ENCODE data around the gene CDK5RAP2.

Gene CDK5RAP2

DNA sequence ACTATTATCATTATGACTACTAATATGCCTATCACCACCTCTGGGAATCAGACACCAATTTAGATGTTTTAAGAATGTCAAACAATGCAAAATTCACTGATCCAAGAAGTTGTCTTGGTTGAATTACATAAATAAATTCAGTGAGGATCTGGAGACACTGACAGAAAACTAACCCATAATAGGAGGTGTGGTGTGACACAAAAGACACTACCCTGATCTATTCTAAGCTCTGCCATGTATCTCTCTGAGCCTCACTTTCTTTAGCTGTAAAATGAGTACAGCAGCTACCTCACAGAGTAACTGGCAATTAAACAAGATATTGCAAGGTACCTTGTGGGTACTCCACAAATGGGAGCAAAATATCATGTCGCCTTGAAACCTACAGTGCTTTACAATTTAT lies 7.5 kb downstream of the CDK5RAP2 start:
- Histone ChIP-seq H3K27ac (ENCODE audit: extremely low read depth, low read depth, low read length) (no peak overlapping the region), H3K4me1 (ENCODE audit: control insufficient read depth, insufficient read depth, low read length) (peaks cover 6% of the 10 kb centered on the region), H3K4me3 (ENCODE audit: low read depth, low read length) (no peak overlapping the region), H3K36me3 (ENCODE audit: control insufficient read depth in 2 of 2, insufficient read depth in 1 of 2, low read length in 2 of 2) (peaks cover 17 to 48% of the 10 kb centered on the region in 2 experiments), H3K9me3 (ENCODE audit: control insufficient read depth, insufficient read depth, low read depth, low read length) (no peaks in the 10 kb centered on the region)
- CTCF ChIA-PET: interaction anchor here (1.5 to 1.6 kb wide), 2 partner anchors 9 to 95 kb away, joined by 4 to 5 read pairs; no protein-coding TSS in a partner anchor
- POLR2A ChIA-PET: no interaction called here
- TF ChIP-seq, protein P1, sequence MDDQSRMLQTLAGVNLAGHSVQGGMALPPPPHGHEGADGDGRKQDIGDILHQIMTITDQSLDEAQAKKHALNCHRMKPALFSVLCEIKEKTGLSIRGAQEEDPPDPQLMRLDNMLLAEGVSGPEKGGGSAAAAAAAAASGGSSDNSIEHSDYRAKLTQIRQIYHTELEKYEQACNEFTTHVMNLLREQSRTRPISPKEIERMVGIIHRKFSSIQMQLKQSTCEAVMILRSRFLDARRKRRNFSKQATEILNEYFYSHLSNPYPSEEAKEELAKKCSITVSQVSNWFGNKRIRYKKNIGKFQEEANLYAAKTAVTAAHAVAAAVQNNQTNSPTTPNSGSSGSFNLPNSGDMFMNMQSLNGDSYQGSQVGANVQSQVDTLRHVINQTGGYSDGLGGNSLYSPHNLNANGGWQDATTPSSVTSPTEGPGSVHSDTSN (CRISPR knock-in tag; IDR thresholded peaks at IDR 0.05): no peak
- TF ChIP-seq ZNF266 (tag by site-specific recombination; IDR thresholded peaks at IDR 0.05; ENCODE audit: low read depth) (no peak), KLF16 (tag by site-specific recombination; IDR thresholded peaks at IDR 0.05) (no peak), ZNF514 (tag by site-specific recombination; IDR thresholded peaks at IDR 0.05) (no peak), ZNF341 (tag by site-specific recombination; IDR thresholded peaks at IDR 0.05; ENCODE audit: low read depth) (no peak), SALL2 (tag by site-specific recombination; IDR thresholded peaks at IDR 0.05; ENCODE audit: borderline replicate concordance) (no peak), WT1 (tag by site-specific recombination; IDR thresholded peaks at IDR 0.05) (no peak), ZNF184 (tag by site-specific recombination; IDR thresholded peaks at IDR 0.05) (no peak), ZNF677 (tag by site-specific recombination; IDR thresholded peaks at IDR 0.05) (no peak), ZNF664 (tag by site-specific recombination; IDR thresholded peaks at IDR 0.05) (no peak), ZNF221 (tag by site-specific recombination; IDR thresholded peaks at IDR 0.05; ENCODE audit: borderline replicate concordance) (no peak), ZNF560 (tag by site-specific recombination; IDR thresholded peaks at IDR 0.05; ENCODE audit: borderline replicate concordance) (no peak), ZNF37A (tag by site-specific recombination; IDR thresholded peaks at IDR 0.05) (no peak), ZNF394 (tag by site-specific recombination; IDR thresholded peaks at IDR 0.05; ENCODE audit: borderline replicate concordance) (no peak), ZNF791 (tag by site-specific recombination; IDR thresholded peaks at IDR 0.05) (no peak), GLI4 (tag by site-specific recombination; IDR thresholded peaks at IDR 0.05) (no peak)
- TF ChIP-seq, protein P2, sequence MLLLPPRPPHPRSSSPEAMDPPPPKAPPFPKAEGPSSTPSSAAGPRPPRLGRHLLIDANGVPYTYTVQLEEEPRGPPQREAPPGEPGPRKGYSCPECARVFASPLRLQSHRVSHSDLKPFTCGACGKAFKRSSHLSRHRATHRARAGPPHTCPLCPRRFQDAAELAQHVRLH (tag by site-specific recombination; IDR thresholded peaks at IDR 0.05): no peak

DNA sequence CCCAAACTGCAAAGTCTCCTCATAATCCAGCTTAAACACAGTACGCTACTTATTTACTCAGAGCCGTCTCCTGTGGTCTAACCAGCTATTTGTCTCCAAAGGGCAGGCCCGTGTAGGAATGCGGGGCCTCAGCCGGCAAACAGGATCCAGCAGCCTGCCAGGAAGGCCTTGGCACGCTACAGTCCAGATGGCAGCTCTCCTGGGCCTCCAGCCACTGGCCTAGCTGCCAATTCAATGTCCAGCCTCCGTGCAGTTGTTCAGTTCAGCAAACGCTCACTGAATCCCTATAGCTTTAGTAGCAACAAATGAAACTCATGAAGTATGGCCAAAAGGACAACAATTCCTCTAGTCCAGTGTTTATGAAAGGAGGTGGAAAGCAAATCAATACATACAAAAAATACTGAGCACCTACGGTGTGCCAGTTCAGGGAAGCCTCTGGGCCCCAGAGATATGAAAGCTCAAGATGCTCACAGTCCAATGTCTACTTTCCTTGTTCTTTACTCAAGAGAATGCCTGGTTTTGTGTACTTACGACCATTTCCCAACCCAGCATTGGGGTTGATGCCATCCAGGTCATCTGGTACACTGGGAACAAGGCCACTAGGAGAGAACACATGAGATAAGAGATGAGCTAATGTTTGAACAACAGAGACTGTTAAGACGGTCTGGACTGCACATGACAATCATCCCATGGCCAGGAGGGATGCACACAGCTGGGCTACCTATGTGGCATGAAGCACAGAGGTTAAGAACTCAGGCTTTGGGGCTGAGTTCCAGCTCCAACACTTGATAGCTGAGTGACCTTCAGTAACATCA lies 8.3 kb downstream of the CDK5RAP2 start:
- Histone ChIP-seq H3K36me3 (ENCODE audit: control insufficient read depth in 2 of 2, insufficient read depth in 1 of 2, low read length in 2 of 2) (peaks cover 17 to 55% of the 10 kb centered on the region in 2 experiments), H3K4me1 (ENCODE audit: control insufficient read depth, insufficient read depth, low read length) (peaks cover 6% of the 10 kb centered on the region), H3K4me3 (ENCODE audit: low read depth, low read length) (no peak overlapping the region), H3K9me3 (ENCODE audit: control insufficient read depth, insufficient read depth, low read depth, low read length) (no peaks in the 10 kb centered on the region), H3K27ac (ENCODE audit: extremely low read depth, low read depth, low read length) (no peak overlapping the region)
- no peak for TF ChIP-seq GLI2 (tag by site-specific recombination; IDR thresholded peaks at IDR 0.05; ENCODE audit: borderline replicate concordance, low read depth)
- TF ChIP-seq, protein P3, sequence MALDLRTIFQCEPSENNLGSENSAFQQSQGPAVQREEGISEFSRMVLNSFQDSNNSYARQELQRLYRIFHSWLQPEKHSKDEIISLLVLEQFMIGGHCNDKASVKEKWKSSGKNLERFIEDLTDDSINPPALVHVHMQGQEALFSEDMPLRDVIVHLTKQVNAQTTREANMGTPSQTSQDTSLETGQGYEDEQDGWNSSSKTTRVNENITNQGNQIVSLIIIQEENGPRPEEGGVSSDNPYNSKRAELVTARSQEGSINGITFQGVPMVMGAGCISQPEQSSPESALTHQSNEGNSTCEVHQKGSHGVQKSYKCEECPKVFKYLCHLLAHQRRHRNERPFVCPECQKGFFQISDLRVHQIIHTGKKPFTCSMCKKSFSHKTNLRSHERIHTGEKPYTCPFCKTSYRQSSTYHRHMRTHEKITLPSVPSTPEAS (tag by site-specific recombination; IDR thresholded peaks at IDR 0.05): no peak
- no peak for TF ChIP-seq KLF1 (tag by site-specific recombination; IDR thresholded peaks at IDR 0.05)
- TF ChIP-seq ZNF2 (tag by site-specific recombination; IDR thresholded peaks at IDR 0.05): no peak
- TF ChIP-seq ZNF341 (tag by site-specific recombination; IDR thresholded peaks at IDR 0.05; ENCODE audit: low read depth): no peak
- no peak for TF ChIP-seq ZBTB48 (tag by site-specific recombination; IDR thresholded peaks at IDR 0.05)
- TF ChIP-seq ZNF558 (tag by site-specific recombination; IDR thresholded peaks at IDR 0.05): no peak
- no peak for TF ChIP-seq ZNF768 (tag by site-specific recombination; IDR thresholded peaks at IDR 0.05)
- no peak for TF ChIP-seq HOXD13 (CRISPR knock-in tag; IDR thresholded peaks at IDR 0.05; ENCODE audit: borderline replicate concordance)
- TF ChIP-seq ZNF707 (tag by site-specific recombination; IDR thresholded peaks at IDR 0.05): no peak
- no peak for TF ChIP-seq GFI1B (tag by site-specific recombination; IDR thresholded peaks at IDR 0.05)
- TF ChIP-seq MEIS1 (CRISPR knock-in tag; IDR thresholded peaks at IDR 0.05; ENCODE audit: borderline replicate concordance): no peak
- TF ChIP-seq ZBTB1 (tag by site-specific recombination; IDR thresholded peaks at IDR 0.05): no peak
- no peak for TF ChIP-seq ZNF776 (tag by site-specific recombination; IDR thresholded peaks at IDR 0.05; ENCODE audit: borderline replicate concordance)
- TF ChIP-seq ZNF660 (tag by site-specific recombination; IDR thresholded peaks at IDR 0.05): no peak
- TF ChIP-seq ZNF544 (tag by site-specific recombination; IDR thresholded peaks at IDR 0.05): no peak
- no peak for TF ChIP-seq ZBTB21 (tag by site-specific recombination; IDR thresholded peaks at IDR 0.05)
- no peak for TF ChIP-seq ZNF777 (tag by site-specific recombination; IDR thresholded peaks at IDR 0.05; ENCODE audit: borderline replicate concordance)
- CTCF ChIA-PET: interaction anchor here (0.8 to 1.6 kb wide), 3 partner anchors 10 to 131 kb away, joined by 3 to 5 read pairs (median 4); no protein-coding TSS in a partner anchor
- POLR2A ChIA-PET: interaction anchor here (0.7 kb wide), 1 partner anchor 53 kb away, joined by 4 read pairs; no protein-coding TSS in a partner anchor
